WTC11 (cell line): ENCODE results near the gene UPP1. TPM values are rescaled to one million over a fixed set of nuclear protein-coding genes. Genes with fewer than 3 reads are reported as not detected.

Experiments used
- ATAC-seq: fragments of 200-7000 bp; cut with Tn5 transposase; 2 replicates; pipeline ENCODE4 v1.10.0; 2021; ENCODE audit warnings: mild to moderate bottlenecking, moderate library complexity
- CTCF ChIA-PET: fragments of 300-600 bp; sonication (Branson Sonifier 250); formaldehyde crosslinking; loops from one replicate; lab custom pipeline; 2021; ENCODE audit warnings: antibody characterized with exemption; lab: Charles Lee
- POLR2A ChIA-PET: fragments of 350-600 bp; sonication (Branson Sonifier 250); formaldehyde crosslinking; loops from one replicate; lab custom pipeline; 2021; ENCODE audit warnings: antibody characterized with exemption; lab: Charles Lee
- DNase-seq: peaks from one replicate; pipeline ENCODE4 v3.0.0; 2021; ENCODE audit warnings: low spot score
- H3K27ac Mint-ChIP-seq: 2 replicates; pipeline ENCODE4 v1.8.0; 2021; ENCODE audit warnings: mixed read lengths
- H3K27me3 Mint-ChIP-seq: 2 replicates; pipeline ENCODE4 v1.8.0; 2021; ENCODE audit warnings: low read depth, mild to moderate bottlenecking, moderate library complexity, mixed read lengths
- H3K36me3 Mint-ChIP-seq: 2 replicates; pipeline ENCODE4 v1.8.0; 2021; ENCODE audit warnings: mixed read lengths
- H3K4me1 Mint-ChIP-seq: 2 replicates; pipeline ENCODE4 v1.8.0; 2022; ENCODE audit warnings: mixed read lengths
- H3K4me3 Mint-ChIP-seq: 2 replicates; pipeline ENCODE4 v1.8.0; 2021; ENCODE audit warnings: mild to moderate bottlenecking, moderate library complexity, mixed read lengths
- H3K9me3 Mint-ChIP-seq: 2 replicates; pipeline ENCODE4 v1.8.0; 2021; ENCODE audit warnings: mixed read lengths
- AR ChIP-seq: fragments of 250-450 bp; sonication (Bioruptor Pico); IDR thresholded peaks from 2 replicates; pipeline ENCODE4 v1.9.0; 2021; ENCODE audit warnings: mild to moderate bottlenecking
- ATF6 ChIP-seq: sonication (generic); formaldehyde crosslinking; IDR thresholded peaks from 2 replicates; pipeline ENCODE4 v1.8.1; 2023; ENCODE audit warnings: mild to moderate bottlenecking, missing genetic modification reagents
- CBFB ChIP-seq: sonication (generic); formaldehyde crosslinking; IDR thresholded peaks from 2 replicates; pipeline ENCODE4 v1.8.1; 2022; ENCODE audit warnings: mild to moderate bottlenecking, low read depth, missing genetic modification reagents
- ERG ChIP-seq: fragments of 250-450 bp; sonication (Bioruptor Pico); IDR thresholded peaks from 2 replicates; pipeline ENCODE4 v1.8.0; 2021; ENCODE audit warnings: mild to moderate bottlenecking
- ESRRA ChIP-seq: sonication (generic); formaldehyde crosslinking; IDR thresholded peaks from 2 replicates; pipeline ENCODE4 v1.8.1; 2022; ENCODE audit warnings: mild to moderate bottlenecking, missing genetic modification reagents, borderline replicate concordance
- GABPB1 ChIP-seq: sonication (generic); formaldehyde crosslinking; IDR thresholded peaks from 2 replicates; pipeline ENCODE4 v1.8.1; 2023; ENCODE audit warnings: mild to moderate bottlenecking, missing genetic modification reagents
- IRF2 ChIP-seq: sonication (generic); formaldehyde crosslinking; IDR thresholded peaks from 2 replicates; pipeline ENCODE4 v1.8.0; 2022; ENCODE audit warnings: low read depth, missing genetic modification reagents, borderline replicate concordance
- MXD4 ChIP-seq: fragments of 250-450 bp; sonication (Bioruptor Pico); IDR thresholded peaks from 2 replicates; pipeline ENCODE4 v1.8.0; 2021; ENCODE audit warnings: mild to moderate bottlenecking, moderate library complexity, borderline replicate concordance
- NR2C2 ChIP-seq: sonication (generic); formaldehyde crosslinking; IDR thresholded peaks from 2 replicates; pipeline ENCODE4 v1.8.0; 2022; ENCODE audit warnings: mild to moderate bottlenecking, missing genetic modification reagents
- TEAD1 ChIP-seq: sonication (generic); formaldehyde crosslinking; IDR thresholded peaks from 2 replicates; pipeline ENCODE4 v1.8.0; 2022; ENCODE audit warnings: mild to moderate bottlenecking, missing genetic modification reagents
- TEAD4 ChIP-seq: sonication (generic); formaldehyde crosslinking; IDR thresholded peaks from 2 replicates; pipeline ENCODE4 v1.8.0; 2022; ENCODE audit warnings: mild to moderate bottlenecking, missing genetic modification reagents
- ZNF219 ChIP-seq: sonication (generic); formaldehyde crosslinking; IDR thresholded peaks from 2 replicates; pipeline ENCODE4 v1.8.0; 2023; ENCODE audit warnings: missing genetic modification reagents, mild to moderate bottlenecking, borderline replicate concordance
- ZNF532 ChIP-seq: fragments of 250-450 bp; sonication (Bioruptor Pico); IDR thresholded peaks from 2 replicates; pipeline ENCODE4 v1.9.0; 2021; ENCODE audit warnings: mild to moderate bottlenecking, borderline replicate concordance
- ZNF671 ChIP-seq: fragments of 250-450 bp; sonication (Bioruptor Pico); IDR thresholded peaks from 2 replicates; pipeline ENCODE4 v1.8.0; 2021; ENCODE audit warnings: mild to moderate bottlenecking
- total RNA-seq: library from RNA; stranded (reverse); gene quantifications from 3 replicates; pipeline ENCODE4 v1.2.3, GENCODE V29; 2021
- TF ChIP-seq, protein P1 (sequence below): sonication (generic); formaldehyde crosslinking; IDR thresholded peaks from 2 replicates; pipeline ENCODE4 v1.8.0; 2023; ENCODE audit warnings: mild to moderate bottlenecking, missing genetic modification reagents
- TF ChIP-seq, protein P2 (sequence below): sonication (generic); formaldehyde crosslinking; IDR thresholded peaks from 2 replicates; pipeline ENCODE4 v1.8.0; 2022; ENCODE audit warnings: mild to moderate bottlenecking, missing genetic modification reagents
- TF ChIP-seq, protein P3 (sequence below): fragments of 250-450 bp; sonication (Bioruptor Pico); IDR thresholded peaks from 2 replicates; pipeline ENCODE4 v1.9.0; 2021; ENCODE audit warnings: mild to moderate bottlenecking
- TF ChIP-seq, protein P4 (sequence below): sonication (generic); formaldehyde crosslinking; IDR thresholded peaks from 2 replicates; pipeline ENCODE4 v1.8.1; 2022; ENCODE audit warnings: low read depth, missing genetic modification reagents, borderline replicate concordance

UPP1 gene
- total RNA-seq, 1 experiment from 2014 or later: 55.6 TPM

- TF ChIP-seq TEAD1: 0 out of 2 replicates have a peak, but pooled peaks have one; percentile 53
These were observed 463 bp upstream of the UPP1 start (continued) for GRCh38 chr7:48088559-48089045.

- Mint-ChIP-seq H3K27ac (peak overlapping the region; percentile 85), H3K36me3 (peaks cover 38% of the 10 kb centered on the region), H3K9me3 (no peaks in the 10 kb centered on the region), H3K27me3 (no peaks in the 10 kb centered on the region), H3K4me3 (peak overlapping the region; percentile 81), H3K4me1 (peaks cover 41% of the 10 kb centered on the region)
- ATAC-seq (no peak), DNase-seq (no peak)
- CTCF ChIA-PET: interaction anchor here (1.0 to 3.1 kb wide), 6 partner anchors 18 to 145 kb away, joined by 3 to 23 read pairs (median 5); no protein-coding TSS in a partner anchor
- POLR2A ChIA-PET: interaction anchor here (0.7 to 2.5 kb wide), 5 partner anchors 13 to 121 kb away, joined by 3 to 17 read pairs (median 4); no protein-coding TSS in a partner anchor
- TF ChIP-seq AR (no peak), ZNF671 (CRISPR knock-in tag) (no peak), ZNF219 (CRISPR knock-in tag) (no peak), CBFB (CRISPR knock-in tag) (no peak), ESRRA (CRISPR knock-in tag) (no peak), ATF6 (CRISPR knock-in tag) (no peak), NR2C2 (CRISPR knock-in tag) (no peak), GABPB1 (no peak), MXD4 (CRISPR knock-in tag) (no peak), ZNF532 (CRISPR knock-in tag) (no peak), ERG (no peak), TEAD4 (CRISPR knock-in tag) (no peak), IRF2 (no peak)
- TF ChIP-seq, protein P1, sequence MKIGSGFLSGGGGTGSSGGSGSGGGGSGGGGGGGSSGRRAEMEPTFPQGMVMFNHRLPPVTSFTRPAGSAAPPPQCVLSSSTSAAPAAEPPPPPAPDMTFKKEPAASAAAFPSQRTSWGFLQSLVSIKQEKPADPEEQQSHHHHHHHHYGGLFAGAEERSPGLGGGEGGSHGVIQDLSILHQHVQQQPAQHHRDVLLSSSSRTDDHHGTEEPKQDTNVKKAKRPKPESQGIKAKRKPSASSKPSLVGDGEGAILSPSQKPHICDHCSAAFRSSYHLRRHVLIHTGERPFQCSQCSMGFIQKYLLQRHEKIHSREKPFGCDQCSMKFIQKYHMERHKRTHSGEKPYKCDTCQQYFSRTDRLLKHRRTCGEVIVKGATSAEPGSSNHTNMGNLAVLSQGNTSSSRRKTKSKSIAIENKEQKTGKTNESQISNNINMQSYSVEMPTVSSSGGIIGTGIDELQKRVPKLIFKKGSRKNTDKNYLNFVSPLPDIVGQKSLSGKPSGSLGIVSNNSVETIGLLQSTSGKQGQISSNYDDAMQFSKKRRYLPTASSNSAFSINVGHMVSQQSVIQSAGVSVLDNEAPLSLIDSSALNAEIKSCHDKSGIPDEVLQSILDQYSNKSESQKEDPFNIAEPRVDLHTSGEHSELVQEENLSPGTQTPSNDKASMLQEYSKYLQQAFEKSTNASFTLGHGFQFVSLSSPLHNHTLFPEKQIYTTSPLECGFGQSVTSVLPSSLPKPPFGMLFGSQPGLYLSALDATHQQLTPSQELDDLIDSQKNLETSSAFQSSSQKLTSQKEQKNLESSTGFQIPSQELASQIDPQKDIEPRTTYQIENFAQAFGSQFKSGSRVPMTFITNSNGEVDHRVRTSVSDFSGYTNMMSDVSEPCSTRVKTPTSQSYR (CRISPR knock-in tag): no peak
- TF ChIP-seq, protein P2, sequence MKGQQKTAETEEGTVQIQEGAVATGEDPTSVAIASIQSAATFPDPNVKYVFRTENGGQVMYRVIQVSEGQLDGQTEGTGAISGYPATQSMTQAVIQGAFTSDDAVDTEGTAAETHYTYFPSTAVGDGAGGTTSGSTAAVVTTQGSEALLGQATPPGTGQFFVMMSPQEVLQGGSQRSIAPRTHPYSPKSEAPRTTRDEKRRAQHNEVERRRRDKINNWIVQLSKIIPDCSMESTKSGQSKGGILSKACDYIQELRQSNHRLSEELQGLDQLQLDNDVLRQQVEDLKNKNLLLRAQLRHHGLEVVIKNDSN (CRISPR knock-in tag): no peak
- TF ChIP-seq, protein P3, sequence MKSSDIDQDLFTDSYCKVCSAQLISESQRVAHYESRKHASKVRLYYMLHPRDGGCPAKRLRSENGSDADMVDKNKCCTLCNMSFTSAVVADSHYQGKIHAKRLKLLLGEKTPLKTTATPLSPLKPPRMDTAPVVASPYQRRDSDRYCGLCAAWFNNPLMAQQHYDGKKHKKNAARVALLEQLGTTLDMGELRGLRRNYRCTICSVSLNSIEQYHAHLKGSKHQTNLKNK (CRISPR knock-in tag): no peak
- TF ChIP-seq, protein P4, sequence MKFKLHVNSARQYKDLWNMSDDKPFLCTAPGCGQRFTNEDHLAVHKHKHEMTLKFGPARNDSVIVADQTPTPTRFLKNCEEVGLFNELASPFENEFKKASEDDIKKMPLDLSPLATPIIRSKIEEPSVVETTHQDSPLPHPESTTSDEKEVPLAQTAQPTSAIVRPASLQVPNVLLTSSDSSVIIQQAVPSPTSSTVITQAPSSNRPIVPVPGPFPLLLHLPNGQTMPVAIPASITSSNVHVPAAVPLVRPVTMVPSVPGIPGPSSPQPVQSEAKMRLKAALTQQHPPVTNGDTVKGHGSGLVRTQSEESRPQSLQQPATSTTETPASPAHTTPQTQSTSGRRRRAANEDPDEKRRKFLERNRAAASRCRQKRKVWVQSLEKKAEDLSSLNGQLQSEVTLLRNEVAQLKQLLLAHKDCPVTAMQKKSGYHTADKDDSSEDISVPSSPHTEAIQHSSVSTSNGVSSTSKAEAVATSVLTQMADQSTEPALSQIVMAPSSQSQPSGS: no peak
These were observed 1.2 kb downstream of the UPP1 start for GRCh38 chr7:48090095-48090805.
